MM.1S (cell line): ENCODE results near the gene APBB2.

Experiments used
- CTCF ChIP-seq: fragments of 300-600 bp; sonication (generic); IDR thresholded peaks from 2 replicates; pipeline ENCODE4 v1.5.1; 2016; ENCODE audit warnings: antibody characterized with exemption, low read length, mixed read lengths
- EZH2phosphoT487 ChIP-seq: fragments of 300-600 bp; sonication (generic); IDR thresholded peaks from 2 replicates; pipeline ENCODE4 v1.6.1; 2018; ENCODE audit warnings: antibody characterized with exemption, low read length

GRCh38 chr4:41132055-41132683 is 82.2 kb downstream of the APBB2 start:
- TF ChIP-seq CTCF, result no peak
- TF ChIP-seq EZH2phosphoT487, result no peak
